HepG2 (cell line): ENCODE data around the gene OTUD7B. TPM values are rescaled to one million over a fixed set of nuclear protein-coding genes. Genes with fewer than 3 reads are reported as not detected.

Experiments
- ATAC-seq: fragments of 200-7000 bp; cut with Tn5 transposase; 3 replicates; pipeline ENCODE4 v1.9.1; 2020; ENCODE audit warnings: mild to moderate bottlenecking, moderate library complexity
- BruUV-seq: library from RNA; stranded (reverse); fragments of 400-500 nt; replicated peaks from 2 replicates; lab custom pipeline; 2021; lab: Mats Ljungman, UMichigan
- CTCF ChIA-PET: fragments of 300-600 bp; formaldehyde crosslinking; extraction: SDS; loops from one replicate; lab custom pipeline; 2021; ENCODE audit warnings: low total read pairs, inconsistent platforms, low intra/inter-chr PET ratio; lab: Yijun Ruan, JAX
- POLR2A ChIA-PET: fragments of 350-600 bp; sonication (Branson Sonifier 250); formaldehyde crosslinking; loops from one replicate; lab custom pipeline; 2020; ENCODE audit warnings: antibody characterized with exemption, inconsistent platforms; lab: Yijun Ruan, JAX
- DNase-seq: peaks from one replicate; pipeline ENCODE4 v3.0.0-alpha.2; 2015; ENCODE audit warnings: low spot score
- FAIRE-seq: peaks from 3 replicates; lab custom pipeline; 2011; peaks lifted over from hg19 to GRCh38; lab: Jason Lieb, UNC
- H2AFZ ChIP-seq: one replicate; pipeline ENCODE4 v1.6.1; 2011; ENCODE audit warnings: low read length, inconsistent platforms
- H3K27ac ChIP-seq: fragments of 300-600 bp; 3 replicates; pipeline ENCODE4 v1.8.0; 2011; ENCODE audit warnings: mixed run types, mild to moderate bottlenecking, mixed read lengths, low read length, inconsistent platforms; ENCODE audit not compliant: insufficient read depth; ENCODE audit errors: extremely low read length
- H3K27me3 ChIP-seq, 2 experiments: fragments of 200-600 bp in 1 of 2; 2 replicates in 1 of 2; 3 replicates in 1 of 2; pipeline versions ENCODE4 v1.6.0 to v1.8.0; 2011; ENCODE audit warnings: low read length in 2 of 2, mild to moderate bottlenecking in 2 of 2, moderate library complexity in 2 of 2, inconsistent platforms in 1 of 2; ENCODE audit not compliant: insufficient read depth in 2 of 2, control insufficient read depth in 1 of 2
- H3K36me3 ChIP-seq, 2 experiments: fragments of 200-600 bp in 1 of 2; replicated peaks in 1 of 2; 2 replicates in 1 of 2; 3 replicates in 1 of 2; pipeline versions ENCODE4 v1.5.1 to v1.8.0; 2011; ENCODE audit warnings: low read length in 2 of 2, inconsistent platforms in 1 of 2; ENCODE audit not compliant: insufficient read depth in 2 of 2, control insufficient read depth in 1 of 2
- H3K4me1 ChIP-seq: 2 replicates; pipeline ENCODE4 v1.5.1; 2012; ENCODE audit warnings: low read length, inconsistent platforms; ENCODE audit not compliant: insufficient read depth
- H3K4me2 ChIP-seq: 2 replicates; pipeline ENCODE4 v1.6.0; 2011; ENCODE audit warnings: low read depth, low read length, inconsistent platforms
- H3K4me3 ChIP-seq, 3 experiments: fragments of 200-600 bp in 1 of 3; sonication (generic), shearing (Covaris generic) in 1 of 3; replicated peaks in 1 of 3; 2 replicates each; pipeline ENCODE4 v1.5.1; 2011 to 2016; ENCODE audit warnings: low read length in 3 of 3, inconsistent platforms in 2 of 3, low read depth in 2 of 3, mild to moderate bottlenecking in 2 of 3, control low read depth in 1 of 3, mixed read lengths in 1 of 3; ENCODE audit not compliant: insufficient read depth in 1 of 3
- H3K79me2 ChIP-seq: one replicate; pipeline ENCODE4 v1.6.1; 2011; ENCODE audit warnings: low read length, inconsistent platforms; ENCODE audit not compliant: insufficient read depth
- H3K9ac ChIP-seq: 2 replicates; pipeline ENCODE4 v1.6.0; 2011; ENCODE audit warnings: mild to moderate bottlenecking, low read depth, low read length, inconsistent platforms; ENCODE audit not compliant: insufficient read depth
- H3K9me3 ChIP-seq: 2 replicates; pipeline ENCODE4 v1.5.1; 2012; ENCODE audit warnings: mild to moderate bottlenecking, low read length
- H4K20me1 ChIP-seq: 2 replicates; pipeline ENCODE4 v1.6.0; 2011; ENCODE audit warnings: inconsistent platforms, mild to moderate bottlenecking, low read length, moderate library complexity; ENCODE audit not compliant: insufficient read depth
- ATF7-NPFF ChIP-seq: sonication (generic); formaldehyde crosslinking; IDR thresholded peaks from 2 replicates; pipeline ENCODE4 v1.8.1; 2023; ENCODE audit warnings: mild to moderate bottlenecking, low read depth, missing genetic modification reagents, moderate library complexity
- CREB1 ChIP-seq, 2 experiments: fragments of 450-650 bp in 1 of 2; IDR thresholded peaks; 2 replicates each; pipeline ENCODE4 v1.6.1; 2016 to 2017; ENCODE audit warnings: control low read depth in 1 of 2, mild to moderate bottlenecking in 1 of 2, missing compliant biosample characterization in 1 of 2, missing genetic modification characterization in 1 of 2
- EED ChIP-seq: sonication (generic); formaldehyde crosslinking; IDR thresholded peaks from 2 replicates; pipeline ENCODE4 v1.5.0; 2020; ENCODE audit warnings: mild to moderate bottlenecking, missing genetic modification reagents
- GMEB2 ChIP-seq: IDR thresholded peaks from 2 replicates; pipeline ENCODE4 v1.6.1; 2016; ENCODE audit warnings: missing biosample characterization, missing genetic modification reagents, low read depth
- GPN1 ChIP-seq: sonication (generic); formaldehyde crosslinking; IDR thresholded peaks from 2 replicates; pipeline ENCODE4 v1.5.1; 2020; ENCODE audit warnings: missing genetic modification reagents, borderline replicate concordance
- HMG20A ChIP-seq: IDR thresholded peaks from 2 replicates; pipeline ENCODE4 v1.6.1; 2016; ENCODE audit warnings: borderline replicate concordance
- PRDM10 ChIP-seq: sonication (generic); formaldehyde crosslinking; IDR thresholded peaks from 2 replicates; pipeline ENCODE4 v1.4.0; 2020; ENCODE audit warnings: low read depth, missing genetic modification reagents
- PRPF4 ChIP-seq: fragments of 200-400 bp; formaldehyde crosslinking; IDR thresholded peaks from 2 replicates; pipeline ENCODE4 v1.6.1; 2016; ENCODE audit warnings: low read length, low read depth; ENCODE audit not compliant: poor library complexity, severe bottlenecking
- SALL1 ChIP-seq: sonication (generic); formaldehyde crosslinking; IDR thresholded peaks from 2 replicates; pipeline ENCODE4 v1.8.0; 2022; ENCODE audit warnings: mild to moderate bottlenecking, missing genetic modification reagents
- SNRNP70 ChIP-seq: fragments of 200-400 bp; formaldehyde crosslinking; IDR thresholded peaks from 2 replicates; pipeline ENCODE4 v1.6.1; 2017; ENCODE audit warnings: mild to moderate bottlenecking, low read depth, low read length, moderate library complexity
- TCF7 ChIP-seq: sonication (generic); IDR thresholded peaks from 2 replicates; pipeline ENCODE4 v1.6.1; 2016; ENCODE audit warnings: antibody characterized with exemption, low read depth
- TFDP2 ChIP-seq: sonication (generic); formaldehyde crosslinking; IDR thresholded peaks from 2 replicates; pipeline ENCODE4 v1.4.0; 2020; ENCODE audit warnings: missing genetic modification reagents
- THAP11 ChIP-seq: IDR thresholded peaks from 2 replicates; pipeline ENCODE4 v1.6.1; 2016; ENCODE audit warnings: missing biosample characterization, missing genetic modification reagents
- ZFP62 ChIP-seq: sonication (generic); formaldehyde crosslinking; IDR thresholded peaks from 2 replicates; pipeline ENCODE4 v1.4.0; 2020; ENCODE audit warnings: missing genetic modification reagents
- ZFP91 ChIP-seq: sonication (generic); formaldehyde crosslinking; IDR thresholded peaks from 2 replicates; pipeline ENCODE4 v1.9.0; 2022; ENCODE audit warnings: missing genetic modification reagents, mild to moderate bottlenecking, borderline replicate concordance
- ZNF709 ChIP-seq: sonication (generic); formaldehyde crosslinking; IDR thresholded peaks from 2 replicates; pipeline ENCODE4 v1.5.0; 2020; ENCODE audit warnings: mild to moderate bottlenecking, missing genetic modification reagents
- WGBS: methylation state at CpG from one replicate; pipeline ENCODE4 v1.1.6; 2017; ENCODE audit warnings: low lambda C conversion rate; 5-methylcytosine and 5-hydroxymethylcytosine counted together
- in situ Hi-C: cut with HindIII; loops from 2 replicates; pipeline ENCODE4 v1.10.0; 2017; ENCODE audit warnings: low pct_unique_long_range_greater_than_20kb; ENCODE audit not compliant: extremely low pct_ligation_motif_present
- intact Hi-C: fragments of 100-400 bp; cut with micrococcal nuclease; formaldehyde crosslinking; loops from one replicate; pipeline ENCODE4 v1.10.0; 2022; ENCODE audit not compliant: unreplicated experiment
- polyA plus RNA-seq, 8 experiments: library from polyadenylated mRNA; depleted of rRNA in 3 of 8; stranded (reverse) in 7 of 8; unstranded in 1 of 8; fragments of >200 nt; fragmentation: Illumina TruSeq in 4 of 8; extraction: Trizol in 4 of 8; gene quantifications; 2 replicates each; pipeline versions ENCODE4 v1.2.1 to v1.2.3, GENCODE V29; 2011 to 2016; ENCODE audit warnings: low read depth in 4 of 8, missing spikeins in 1 of 8, mixed read lengths in 1 of 8; ENCODE audit not compliant: insufficient read depth in 1 of 8
- total RNA-seq, 5 experiments: library from RNA; depleted of rRNA; stranded (reverse); fragments of >200 nt; fragmentation: Illumina TruSeq; extraction: Trizol; gene quantifications; 2 replicates each; pipeline ENCODE4 v1.2.3, GENCODE V29; 2016; ENCODE audit warnings: low read depth in 1 of 5

Gene OTUD7B
- total and polyA plus RNA-seq, 2 of the 13 experiments (the other 11 are each of a cell fraction or from before 2014, with no cell fraction given), result 5.1 to 11.2 TPM

- no peak for TF ChIP-seq ATF7-NPFF
- TF ChIP-seq GPN1 (CRISPR knock-in tag), result no peak
- no peak for TF ChIP-seq CREB1 (IDR thresholded peaks at IDR 0.05)
- TF ChIP-seq CREB1 (CRISPR knock-in tag; IDR thresholded peaks at IDR 0.05), result no peak
- no peak for TF ChIP-seq TFDP2 (CRISPR knock-in tag)
- no peak for TF ChIP-seq HMG20A
- no peak for TF ChIP-seq THAP11 (CRISPR knock-in tag)
- TF ChIP-seq SNRNP70, result no peak
- TF ChIP-seq TCF7, result no peak
- no peak for TF ChIP-seq ZNF709 (CRISPR knock-in tag)
Measured at GRCh38 chr1:149945206-149945605, 65.3 kb downstream of the OTUD7B start (continued).

GRCh38 chr1:149942885-149943284 is 67.6 kb downstream of the OTUD7B start:
- intact Hi-C loops (loop anchor here (1.0 kb wide), 1 partner anchor 55 kb away; no protein-coding TSS in a partner anchor), in situ Hi-C loops (no loop called here)
- no peaks in the 10 kb centered on the region for H3K9me3 ChIP-seq
- H3K36me3 ChIP-seq, result peaks cover 5 to 26% of the 10 kb centered on the region in 2 experiments; a peak in 3 of 5 replicates
- no peaks in the 10 kb centered on the region for H3K27me3 ChIP-seq
- DNase-seq (no peak), ATAC-seq (no peak), FAIRE-seq (no peak)
- H2AFZ ChIP-seq, result no peak overlapping the region
- H3K27ac ChIP-seq, result no peak overlapping the region
- H3K4me1 ChIP-seq, result peaks cover 26% of the 10 kb centered on the region
- POLR2A ChIA-PET, result interaction anchor here (1.1 to 1.7 kb wide), 2 partner anchors 55 to 68 kb away, joined by 3 to 22 read pairs; partner anchors contain the start of gene OTUD7B
- no TSS peak for BruUV-seq
- no peak overlapping the region for H3K9ac ChIP-seq
- CTCF ChIA-PET, result interaction anchor here (1.3 kb wide), 1 partner anchor 54 kb away, joined by 6 read pairs; no protein-coding TSS in a partner anchor
- H3K79me2 ChIP-seq, result no peaks in the 10 kb centered on the region
- H3K4me2 ChIP-seq, result no peak overlapping the region
- no peaks in the 10 kb centered on the region for H4K20me1 ChIP-seq
- WGBS, result 78% methylated on average over 3 of the region's 3 CpGs
- no peak overlapping the region for H3K4me3 ChIP-seq
- TF ChIP-seq GMEB2 (CRISPR knock-in tag), result no peak
- no peak for TF ChIP-seq PRDM10
- TF ChIP-seq ZFP91 (CRISPR knock-in tag), result no peak
- TF ChIP-seq SALL1 (CRISPR knock-in tag), result no peak
- TF ChIP-seq EED (CRISPR knock-in tag), result no peak
- TF ChIP-seq PRPF4, result no peak
- no peak for TF ChIP-seq ZFP62
- no peak for TF ChIP-seq HMG20A
